K562 (cell line): Measurements from ENCODE around the gene CLIC1. TPM values are rescaled to one million over a fixed set of nuclear protein-coding genes. Genes with fewer than 3 reads are reported as not detected.

Experiments
- ATF2 ChIP-seq: sonication (generic); formaldehyde crosslinking; IDR thresholded peaks from 2 replicates; pipeline ENCODE4 v1.8.1; 2022; ENCODE audit warnings: missing genetic modification reagents
- BRD9 ChIP-seq: fragments of 450-650 bp; IDR thresholded peaks from 2 replicates; pipeline ENCODE4 v1.6.1; 2018; ENCODE audit warnings: low read depth; ENCODE audit not compliant: partially characterized antibody
- DDX20 ChIP-seq: fragments of 450-650 bp; IDR thresholded peaks from 2 replicates; pipeline ENCODE4 v1.6.1; 2016; ENCODE audit warnings: missing genetic modification characterization, low read depth, mild to moderate bottlenecking, missing compliant biosample characterization, moderate library complexity
- ESRRA ChIP-seq: fragments of 450-650 bp; IDR thresholded peaks from 2 replicates; pipeline ENCODE4 v1.6.1; 2014; ENCODE audit warnings: low read depth, mild to moderate bottlenecking, moderate library complexity, borderline replicate concordance
- HDAC6 ChIP-seq: IDR thresholded peaks from 2 replicates; pipeline ENCODE4 v1.6.1; 2012; ENCODE audit warnings: low read depth, mild to moderate bottlenecking, control low read depth, inconsistent platforms, low read length, moderate library complexity
- PHF8 ChIP-seq: fragments of 200-600 bp; sonication (generic); IDR thresholded peaks from 2 replicates; pipeline ENCODE4 v1.6.1; 2012; ENCODE audit warnings: mixed run types, mild to moderate bottlenecking, inconsistent platforms, low read length, moderate library complexity, borderline replicate concordance
- PML ChIP-seq: IDR thresholded peaks from 2 replicates; pipeline ENCODE4 v1.6.1; 2012; ENCODE audit warnings: low read length, inconsistent platforms
- RBM25 ChIP-seq: fragments of 200-400 bp; formaldehyde crosslinking; IDR thresholded peaks from 2 replicates; pipeline ENCODE4 v1.6.1; 2018; ENCODE audit warnings: low read length, low read depth, moderate library complexity; ENCODE audit not compliant: severe bottlenecking
- SAFB2 ChIP-seq: fragments of 200-400 bp; formaldehyde crosslinking; IDR thresholded peaks from 2 replicates; pipeline ENCODE4 v1.6.1; 2018; ENCODE audit warnings: borderline replicate concordance, low read length, low read depth, moderate library complexity; ENCODE audit not compliant: severe bottlenecking
- TBP ChIP-seq: optimal IDR thresholded peaks from 2 replicates; pipeline ENCODE3; 2011; ENCODE audit warnings: low read depth, low read length, improper control_type of control experiment
- ZBTB11 ChIP-seq, 3 experiments: fragments of 200-800 bp in 1 of 3; fragments of 250-450 bp in 1 of 3; fragments of 450-650 bp in 1 of 3; sonication (Bioruptor Pico) in 1 of 3; sonication (Bioruptor generic) in 1 of 3; formaldehyde crosslinking in 1 of 3; IDR thresholded peaks; 2 replicates each; pipeline versions ENCODE4 v1.6.1 to v1.8.0; 2016 to 2022; ENCODE audit warnings: mild to moderate bottlenecking in 2 of 3, missing genetic modification characterization in 2 of 3, missing compliant biosample characterization in 1 of 3, moderate library complexity in 1 of 3
- ZNF253 ChIP-seq: fragments of 250-450 bp; sonication (Bioruptor Pico); conservative IDR thresholded peaks from 2 replicates; pipeline ENCODE4 v1.6.1; 2021; ENCODE audit warnings: mild to moderate bottlenecking
- ZNF740 ChIP-seq, 3 experiments: fragments of 200-800 bp in 1 of 3; sonication (Bioruptor generic) in 1 of 3; sonication (generic) in 1 of 3; formaldehyde crosslinking in 1 of 3; IDR thresholded peaks; 2 replicates each; pipeline versions ENCODE4 v1.6.1 to v1.8.0; 2016 to 2022; ENCODE audit warnings: mild to moderate bottlenecking in 2 of 3, missing compliant biosample characterization in 2 of 3, missing genetic modification characterization in 2 of 3, missing genetic modification reagents in 1 of 3
- polyA plus RNA-seq, 8 experiments: library from polyadenylated mRNA; depleted of rRNA in 4 of 8; stranded (reverse) in 5 of 8; unstranded in 3 of 8; fragments of >200 nt; fragmentation: Nextera tagmentation in 2 of 8; fragmentation: Illumina TruSeq in 1 of 8; extraction: Ambion mirVana in 2 of 8; extraction: Trizol in 1 of 8; gene quantifications; 2 replicates each; pipeline versions ENCODE4 v1.2.1 to v1.2.3, GENCODE V29; 2011 to 2014; ENCODE audit warnings: inconsistent platforms in 1 of 8, missing spikeins in 1 of 8
- total RNA-seq, 7 experiments: library from RNA; depleted of rRNA in 6 of 7; stranded (reverse); fragments of >200 nt in 6 of 7; fragmentation: Illumina TruSeq in 2 of 7; extraction: Trizol in 2 of 7; gene quantifications; 2 replicates each; pipeline versions ENCODE4 v1.2.1 to v1.2.3, GENCODE V29; 2011 to 2021; ENCODE audit warnings: low replicate concordance in 1 of 7

The CLIC1 gene
- total and polyA plus RNA-seq, 9 of the 15 experiments (the other 6 are each of a cell fraction or from before 2014, with no cell fraction given) = 1,267 to 2,419 (median 1,808) TPM

- no peak for TF ChIP-seq ATF2 (CRISPR knock-in tag)
- TF ChIP-seq ZNF253 = no peak
- TF ChIP-seq RBM25 = no peak
- no peak for TF ChIP-seq HDAC6
- no peak for TF ChIP-seq ZNF740 (CRISPR knock-in tag; IDR thresholded peaks at IDR 0.05)
- TF ChIP-seq ZNF740 (tag; IDR thresholded peaks at IDR 0.05) = peak in 1 of 2 experiments; percentile 76; a peak in 2 of 4 replicates
- TF ChIP-seq ZBTB11 (CRISPR knock-in tag; IDR thresholded peaks at IDR 0.05) = peak in 1 of 3 experiments; percentile 35; a peak in 1 of 6 replicates
- TF ChIP-seq BRD9 = no peak
- TF ChIP-seq PHF8 = peak; percentile 87
- no peak for TF ChIP-seq ESRRA
- peak; percentile 95 for TF ChIP-seq PML
- TF ChIP-seq SAFB2 = no peak
- TF ChIP-seq DDX20 (tag) = no peak
- no peak for TF ChIP-seq TBP
These were observed at the start of gene CLIC1 (continued) for GRCh38 chr6:31736021-31736767.
